Measurements from ENCODE around the gene DAPK1.

The DAPK1 gene

GRCh38 chr9:87585123-87585855 is 87.6 kb downstream of the DAPK1 start:
- no peaks in the 10 kb centered on the region for H3K4me1 ChIP-seq (ENCODE audit: insufficient read depth, low read length, severe bottlenecking)
- H3K27me3 ChIP-seq (ENCODE audit: insufficient read depth, low read length) = no peaks in the 10 kb centered on the region
- H3K79me2 ChIP-seq (ENCODE audit: insufficient read depth, low read length) = no peaks in the 10 kb centered on the region

GRCh38 chr9:87586731-87587355 is 89.2 kb downstream of the DAPK1 start:
- Histone ChIP-seq H4K20me1 (ENCODE audit: insufficient read depth, low read length) (no peaks in the 10 kb centered on the region), H3K36me3 (ENCODE audit: insufficient read depth, low read length) (no peaks in the 10 kb centered on the region), H3K79me2 (ENCODE audit: insufficient read depth, low read length) (no peaks in the 10 kb centered on the region)

More at GRCh38 chr9:87585123-87585855, 87.6 kb downstream of the DAPK1 start:
- no peak overlapping the region for H3K27ac ChIP-seq (ENCODE audit: low read depth, low read length, poor library complexity, severe bottlenecking)
- H3K9me3 ChIP-seq (ENCODE audit: low read length) = no peaks in the 10 kb centered on the region
- H3K4me2 ChIP-seq (ENCODE audit: low read length) = no peak overlapping the region
- H2AFZ ChIP-seq (ENCODE audit: low read length) = no peak overlapping the region
- no peak overlapping the region for H3K4me3 ChIP-seq (ENCODE audit: low read depth, low read length, poor library complexity, severe bottlenecking)
- H3K36me3 ChIP-seq (ENCODE audit: insufficient read depth, low read length) = no peaks in the 10 kb centered on the region
- no peaks in the 10 kb centered on the region for H3F3A ChIP-seq (ENCODE audit: insufficient read depth, low read length)
- H3K9me2 ChIP-seq (ENCODE audit: low read depth, low read length) = no peaks in the 10 kb centered on the region
- TF ChIP-seq, protein P1, sequence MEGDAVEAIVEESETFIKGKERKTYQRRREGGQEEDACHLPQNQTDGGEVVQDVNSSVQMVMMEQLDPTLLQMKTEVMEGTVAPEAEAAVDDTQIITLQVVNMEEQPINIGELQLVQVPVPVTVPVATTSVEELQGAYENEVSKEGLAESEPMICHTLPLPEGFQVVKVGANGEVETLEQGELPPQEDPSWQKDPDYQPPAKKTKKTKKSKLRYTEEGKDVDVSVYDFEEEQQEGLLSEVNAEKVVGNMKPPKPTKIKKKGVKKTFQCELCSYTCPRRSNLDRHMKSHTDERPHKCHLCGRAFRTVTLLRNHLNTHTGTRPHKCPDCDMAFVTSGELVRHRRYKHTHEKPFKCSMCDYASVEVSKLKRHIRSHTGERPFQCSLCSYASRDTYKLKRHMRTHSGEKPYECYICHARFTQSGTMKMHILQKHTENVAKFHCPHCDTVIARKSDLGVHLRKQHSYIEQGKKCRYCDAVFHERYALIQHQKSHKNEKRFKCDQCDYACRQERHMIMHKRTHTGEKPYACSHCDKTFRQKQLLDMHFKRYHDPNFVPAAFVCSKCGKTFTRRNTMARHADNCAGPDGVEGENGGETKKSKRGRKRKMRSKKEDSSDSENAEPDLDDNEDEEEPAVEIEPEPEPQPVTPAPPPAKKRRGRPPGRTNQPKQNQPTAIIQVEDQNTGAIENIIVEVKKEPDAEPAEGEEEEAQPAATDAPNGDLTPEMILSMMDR (IDR thresholded peaks at IDR 0.05; ENCODE audit: low read length) = no peak
- TF ChIP-seq EZH2 (IDR thresholded peaks at IDR 0.05; ENCODE audit: borderline replicate concordance, low read length) = no peak
- H3K9ac ChIP-seq (ENCODE audit: low read length) = no peak overlapping the region
- H4K20me1 ChIP-seq (ENCODE audit: insufficient read depth, low read length) = no peaks in the 10 kb centered on the region

DNA sequence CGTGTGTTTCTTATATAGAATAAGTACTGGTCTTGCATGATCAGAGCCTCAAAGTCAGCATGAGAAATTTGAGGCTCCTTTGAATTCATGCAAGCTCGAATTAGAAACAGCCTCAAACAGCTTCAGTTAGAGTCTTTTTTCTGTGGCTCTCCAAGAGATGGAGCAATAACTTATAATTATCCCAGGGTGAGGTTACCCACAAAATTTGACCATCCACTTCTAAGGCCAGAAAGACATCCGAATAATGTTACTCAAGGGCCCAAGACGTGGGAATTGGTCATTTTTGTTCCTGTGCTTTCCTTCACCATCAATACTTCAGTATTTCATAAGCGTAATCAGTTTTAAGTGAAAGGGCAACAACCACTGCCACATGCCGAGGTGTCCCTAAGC is 89.7 kb downstream of the DAPK1 start:
- Histone ChIP-seq H3K9me3 (ENCODE audit: low read length) (no peaks in the 10 kb centered on the region), H4K20me1 (ENCODE audit: insufficient read depth, low read length) (no peaks in the 10 kb centered on the region), H3K4me3 (ENCODE audit: low read depth, low read length, poor library complexity, severe bottlenecking) (no peak overlapping the region), H3K27me3 (ENCODE audit: insufficient read depth, low read length) (no peaks in the 10 kb centered on the region), H3K27ac (ENCODE audit: low read depth, low read length, poor library complexity, severe bottlenecking) (no peak overlapping the region), H3F3A (ENCODE audit: insufficient read depth, low read length) (no peaks in the 10 kb centered on the region), H3K36me3 (ENCODE audit: insufficient read depth, low read length) (no peaks in the 10 kb centered on the region), H3K9ac (ENCODE audit: low read length) (no peak overlapping the region), H3K4me1 (ENCODE audit: insufficient read depth, low read length, severe bottlenecking) (no peaks in the 10 kb centered on the region), H3K9me2 (ENCODE audit: low read depth, low read length) (no peaks in the 10 kb centered on the region), H2AFZ (ENCODE audit: low read length) (no peak overlapping the region), H3K79me2 (ENCODE audit: insufficient read depth, low read length) (no peaks in the 10 kb centered on the region), H3K4me2 (ENCODE audit: low read length) (no peak overlapping the region)
- TF ChIP-seq EZH2 (IDR thresholded peaks at IDR 0.05; ENCODE audit: borderline replicate concordance, low read length) = no peak
- TF ChIP-seq, protein P1 (IDR thresholded peaks at IDR 0.05; ENCODE audit: low read length) = no peak

More at GRCh38 chr9:87586731-87587355, 89.2 kb downstream of the DAPK1 start:
- TF ChIP-seq, protein P1 (IDR thresholded peaks at IDR 0.05; ENCODE audit: low read length) = no peak
- TF ChIP-seq EZH2 (IDR thresholded peaks at IDR 0.05; ENCODE audit: borderline replicate concordance, low read length) = no peak
- Histone ChIP-seq H3K9me3 (ENCODE audit: low read length) (no peaks in the 10 kb centered on the region), H2AFZ (ENCODE audit: low read length) (no peak overlapping the region), H3F3A (ENCODE audit: insufficient read depth, low read length) (no peaks in the 10 kb centered on the region), H3K4me1 (ENCODE audit: insufficient read depth, low read length, severe bottlenecking) (no peaks in the 10 kb centered on the region), H3K9ac (ENCODE audit: low read length) (no peak overlapping the region), H3K27ac (ENCODE audit: low read depth, low read length, poor library complexity, severe bottlenecking) (no peak overlapping the region), H3K9me2 (ENCODE audit: low read depth, low read length) (no peaks in the 10 kb centered on the region), H3K27me3 (ENCODE audit: insufficient read depth, low read length) (no peaks in the 10 kb centered on the region), H3K4me3 (ENCODE audit: low read depth, low read length, poor library complexity, severe bottlenecking) (no peak overlapping the region), H3K4me2 (ENCODE audit: low read length) (no peak overlapping the region)

All from OCI-LY1 (cell line).